Ishikawa (cell line): ENCODE results near the gene ITSN2.

Experiments used
- CEBPB ChIP-seq: IDR thresholded peaks from 2 replicates; pipeline ENCODE4 v1.6.1; 2012
- CREB1 ChIP-seq: IDR thresholded peaks from 2 replicates; pipeline ENCODE4 v1.6.1; 2012; ENCODE audit warnings: low read depth
- EGR1 ChIP-seq: IDR thresholded peaks from 2 replicates; pipeline ENCODE4 v1.6.1; 2012
- EP300 ChIP-seq: IDR thresholded peaks from 2 replicates; pipeline ENCODE4 v1.6.1; 2012; ENCODE audit warnings: borderline replicate concordance
- FOXM1 ChIP-seq: IDR thresholded peaks from 2 replicates; pipeline ENCODE4 v1.6.1; 2012; ENCODE audit warnings: low read depth, borderline replicate concordance
- MAX ChIP-seq: IDR thresholded peaks from 2 replicates; pipeline ENCODE4 v1.6.1; 2012
- NFIC ChIP-seq: IDR thresholded peaks from 2 replicates; pipeline ENCODE4 v1.6.1; 2012
- RAD21 ChIP-seq: IDR thresholded peaks from 2 replicates; pipeline ENCODE4 v1.6.1; 2012; ENCODE audit warnings: low read depth
- REST ChIP-seq: IDR thresholded peaks from 2 replicates; pipeline ENCODE4 v1.6.1; 2012; ENCODE audit warnings: low read depth, mild to moderate bottlenecking
- TAF1 ChIP-seq: IDR thresholded peaks from 2 replicates; pipeline ENCODE4 v1.6.1; 2012; ENCODE audit warnings: low read depth, mild to moderate bottlenecking
- TCF12 ChIP-seq: IDR thresholded peaks from 2 replicates; pipeline ENCODE4 v1.6.1; 2012; ENCODE audit warnings: low read depth
- TEAD4 ChIP-seq: IDR thresholded peaks from 2 replicates; pipeline ENCODE4 v1.6.1; 2012
- USF1 ChIP-seq: IDR thresholded peaks from 2 replicates; pipeline ENCODE4 v1.6.1; 2012
- YY1 ChIP-seq: IDR thresholded peaks from 2 replicates; pipeline ENCODE4 v1.6.1; 2012; ENCODE audit warnings: low read depth
- ZBTB7A ChIP-seq: IDR thresholded peaks from 2 replicates; pipeline ENCODE4 v1.6.1; 2012; ENCODE audit warnings: low read depth

Gene ITSN2

GRCh38 chr2:24237313-24237712, 123.0 kb downstream of the ITSN2 start:
- TF ChIP-seq TAF1 (no peak), REST (no peak)

GRCh38 chr2:24233321-24233720, 127.0 kb downstream of the ITSN2 start:
- TF ChIP-seq TAF1 (no peak), EGR1 (no peak), TCF12 (no peak), EP300 (no peak), ZBTB7A (no peak), CREB1 (no peak), YY1 (no peak), CEBPB (no peak), RAD21 (no peak), TEAD4 (no peak), FOXM1 (no peak), USF1 (no peak), NFIC (no peak), MAX (no peak)

GRCh38 chr2:24231461-24231881, 128.9 kb downstream of the ITSN2 start:
- TF ChIP-seq USF1 (no peak), CREB1 (no peak), FOXM1 (no peak)

- TF ChIP-seq RAD21 (peak; percentile 41; the same call in 1 of the 2 replicates), YY1 (no peak)
Observed at GRCh38 chr2:24228470-24228869, 131.9 kb downstream of the ITSN2 start.

GRCh38 chr2:24225499-24226242, 134.7 kb downstream of the ITSN2 start:
- no peak for TF ChIP-seq YY1

- TF ChIP-seq USF1 (no peak), TAF1 (no peak), FOXM1 (no peak), EGR1 (no peak), TCF12 (no peak), TEAD4 (no peak), MAX (no peak), CEBPB (no peak), RAD21 (no peak), ZBTB7A (no peak), NFIC (no peak), REST (no peak), EP300 (no peak), YY1 (no peak), CREB1 (no peak)
Observed at GRCh38 chr2:24222946-24223345, 137.4 kb downstream of the ITSN2 start.
